HL-60 (cell line): ENCODE measurements around the gene GRB7.
"Not testable (repeated sequence)": the region's sequence is repeated elsewhere in the genome, so short reads cannot be mapped to it uniquely, and the experiment has no call there.

Experiments used
- POLR2AphosphoS5 ChIP-seq: IDR thresholded peaks from 2 replicates; pipeline ENCODE4 v1.6.1; 2012; ENCODE audit warnings: low read depth
- TF ChIP-seq, protein P1 (sequence below): IDR thresholded peaks from one replicate; pipeline ENCODE4 v1.5.1; 2011; ENCODE audit warnings: low read length, control low read depth, inconsistent platforms; ENCODE audit not compliant: insufficient read depth

DNA sequence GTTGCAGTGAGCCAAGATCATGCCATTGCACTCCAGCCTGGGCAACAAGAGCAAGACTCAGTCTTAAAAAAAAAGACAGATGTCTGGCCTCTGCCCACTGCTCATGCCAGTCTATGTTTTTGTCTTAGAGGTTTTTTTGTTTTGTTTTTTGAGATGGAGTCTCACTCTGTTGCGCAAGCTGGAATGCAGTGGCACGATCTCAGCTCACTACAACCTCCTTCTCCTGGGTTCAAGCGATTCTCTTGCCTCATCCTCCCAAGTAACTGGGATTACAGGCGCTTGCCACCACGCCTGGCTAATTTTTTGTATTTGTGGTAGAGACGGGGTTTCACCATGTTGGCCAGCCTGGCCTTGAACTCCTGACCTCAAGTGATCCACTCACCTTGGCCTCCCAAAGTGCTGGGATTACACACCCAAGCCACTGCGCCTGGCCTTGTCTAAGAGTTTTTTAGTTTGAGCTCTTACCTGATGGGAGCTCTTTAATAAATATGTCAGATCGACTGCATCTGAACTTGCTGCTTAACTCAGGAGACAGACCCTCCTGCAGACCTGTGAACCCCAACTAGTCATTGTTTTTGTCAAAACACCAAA lies 10.8 kb downstream of the GRB7 start:
- TF ChIP-seq POLR2AphosphoS5 = not testable (repeated sequence)
- TF ChIP-seq, protein P1, sequence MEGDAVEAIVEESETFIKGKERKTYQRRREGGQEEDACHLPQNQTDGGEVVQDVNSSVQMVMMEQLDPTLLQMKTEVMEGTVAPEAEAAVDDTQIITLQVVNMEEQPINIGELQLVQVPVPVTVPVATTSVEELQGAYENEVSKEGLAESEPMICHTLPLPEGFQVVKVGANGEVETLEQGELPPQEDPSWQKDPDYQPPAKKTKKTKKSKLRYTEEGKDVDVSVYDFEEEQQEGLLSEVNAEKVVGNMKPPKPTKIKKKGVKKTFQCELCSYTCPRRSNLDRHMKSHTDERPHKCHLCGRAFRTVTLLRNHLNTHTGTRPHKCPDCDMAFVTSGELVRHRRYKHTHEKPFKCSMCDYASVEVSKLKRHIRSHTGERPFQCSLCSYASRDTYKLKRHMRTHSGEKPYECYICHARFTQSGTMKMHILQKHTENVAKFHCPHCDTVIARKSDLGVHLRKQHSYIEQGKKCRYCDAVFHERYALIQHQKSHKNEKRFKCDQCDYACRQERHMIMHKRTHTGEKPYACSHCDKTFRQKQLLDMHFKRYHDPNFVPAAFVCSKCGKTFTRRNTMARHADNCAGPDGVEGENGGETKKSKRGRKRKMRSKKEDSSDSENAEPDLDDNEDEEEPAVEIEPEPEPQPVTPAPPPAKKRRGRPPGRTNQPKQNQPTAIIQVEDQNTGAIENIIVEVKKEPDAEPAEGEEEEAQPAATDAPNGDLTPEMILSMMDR = not testable (repeated sequence)
